Heart left ventricle (tissue), 16 donors: ENCODE results near the gene ODF2L. TPM values are rescaled to one million over a fixed set of nuclear protein-coding genes. Genes with fewer than 3 reads are reported as not detected.

Source experiments
- ATAC-seq, 4 donors: fragments of 200-7000 bp; cut with Tn5 transposase; one replicate each; pipeline ENCODE4 v1.9.1; 2020 to 2022; ENCODE audit warnings: moderate library complexity in 4 of 4, mild to moderate bottlenecking in 3 of 4, moderate number of reproducible peaks in 1 of 4
- DNase-seq, 5 donors: peaks; one replicate each; pipeline ENCODE4 v3.0.0-alpha.2; 2020
- H3K27ac ChIP-seq, 12 donors: fragments of 200-600 bp; sonication (generic) in 4 of 12; one replicate each; pipeline versions ENCODE4 v1.5.0 to v1.8.0; 2016 to 2022; ENCODE audit warnings: mild to moderate bottlenecking in 2 of 12
- H3K27me3 ChIP-seq, 9 donors: fragments of 200-600 bp; sonication (generic) in 2 of 9; one replicate each; pipeline versions ENCODE4 v1.5.1 to v1.8.0; 2016 to 2022; ENCODE audit warnings: mild to moderate bottlenecking in 3 of 9
- H3K36me3 ChIP-seq, 9 donors: fragments of 200-600 bp; sonication (generic) in 2 of 9; one replicate each; pipeline versions ENCODE4 v1.5.0 to v1.8.0; 2018 to 2022; ENCODE audit warnings: mild to moderate bottlenecking in 2 of 9
- H3K4me1 ChIP-seq, 12 donors: fragments of 200-600 bp; sonication (generic) in 4 of 12; one replicate each; pipeline versions ENCODE4 v1.5.0 to v1.8.0; 2016 to 2022; ENCODE audit warnings: mild to moderate bottlenecking in 3 of 12
- H3K4me3 ChIP-seq, 12 donors: fragments of 200-600 bp; sonication (generic) in 4 of 12; one replicate each; pipeline versions ENCODE4 v1.5.0 to v1.8.0; 2017 to 2022; ENCODE audit warnings: mild to moderate bottlenecking in 9 of 12, moderate library complexity in 4 of 12
- H3K9me3 ChIP-seq, 12 donors: fragments of 200-600 bp; sonication (generic) in 4 of 12; one replicate each; pipeline versions ENCODE4 v1.5.0 to v1.8.0; 2016 to 2022; ENCODE audit warnings: mild to moderate bottlenecking in 1 of 12
- POLR2A ChIP-seq, 2 donors: fragments of 450-650 bp; IDR thresholded peaks; one replicate each; pipeline ENCODE4 v1.6.1; 2017; ENCODE audit warnings: antibody characterized with exemption in 2 of 2, mild to moderate bottlenecking in 2 of 2, moderate library complexity in 2 of 2
- WGBS, 4 donors: extraction: QIAGEN DNeasy Blood & Tissue Kit in 2 of 4; methylation state at CpG; one replicate each; pipeline versions ENCODE4 v1.1.5 to v1.1.7; 2013 to 2018; 5-methylcytosine and 5-hydroxymethylcytosine counted together
- intact Hi-C, 10 donors: fragments of 100-400 bp; cut with DNase I; formaldehyde crosslinking; loops; one replicate each; pipeline versions ENCODE4 v1.11.1 to v1.14.2; 2022
- polyA plus RNA-seq, 2 donors: library from polyadenylated mRNA; stranded (reverse); fragments of 200-250 nt; gene quantifications; one replicate each; pipeline ENCODE4 v1.2.3, GENCODE V29; 2013
- total RNA-seq, 9 donors: library from RNA; depleted of rRNA in 2 of 9; stranded (reverse); fragments of >200 nt in 2 of 9; fragmentation: NEBNext Ultra II Directional in 3 of 9; extraction: Animal tissue kit (Norgen Biotek cat#: 25700) in 3 of 9; gene quantifications; one replicate each; pipeline versions ENCODE4 v1.1.0 to v1.2.4, GENCODE V29; 2016 to 2023
- TF ChIP-seq, protein P1 (sequence below), 12 donors: fragments of 200-600 bp; sonication (generic) in 4 of 12; IDR thresholded peaks; one replicate each; pipeline versions ENCODE4 v1.5.0 to v1.8.0; 2018 to 2022; ENCODE audit warnings: antibody characterized with exemption in 12 of 12, mild to moderate bottlenecking in 5 of 12
- donor health status: ischemic (EF 13 %, LVEDD 7.1; RV severe dilation, severe dysfunction).
- donor health status: healthy with polysubstance abuse.
- donor health status: DM: no; HTN: yes; CAD: no.
- donor health status: DM: no; HTN: no; CAD: no.
- donor health status: ischemic (EF 25% LVEDD 6.9; RV normal size, moderate dysfunction).
- donor health status: ischemic (EF 25% LVEDD 5.7; RV mildly dilated, moderate dysfunction).
- donor health status: healthy.
- donor health status: DM: yes; HTN: yes; CAD: no.
- donor health status: ischemic (EF 35%, LVEDD 5.7; RV mildly dilated, moderate dysfunction).
- donor health status: nonischemic (EF 11% LVEDD 7.7; RV severe dilation, severe dysfunction).
- donor health status: DM: yes; HTN: yes; CAD: no.
- donor health status: PGD.
- donor health status: ischemic (EF 29% LVEDD 5.4; RV normal size, mild dysfunction).
- donor health status: nonischemic (EF 23%, LVEDD 6.1; RV moderate dilation, normal function).

ODF2L gene
- total and polyA plus RNA-seq, 11 donors: 6.2 to 23.7 (median 12.3) TPM

DNA sequence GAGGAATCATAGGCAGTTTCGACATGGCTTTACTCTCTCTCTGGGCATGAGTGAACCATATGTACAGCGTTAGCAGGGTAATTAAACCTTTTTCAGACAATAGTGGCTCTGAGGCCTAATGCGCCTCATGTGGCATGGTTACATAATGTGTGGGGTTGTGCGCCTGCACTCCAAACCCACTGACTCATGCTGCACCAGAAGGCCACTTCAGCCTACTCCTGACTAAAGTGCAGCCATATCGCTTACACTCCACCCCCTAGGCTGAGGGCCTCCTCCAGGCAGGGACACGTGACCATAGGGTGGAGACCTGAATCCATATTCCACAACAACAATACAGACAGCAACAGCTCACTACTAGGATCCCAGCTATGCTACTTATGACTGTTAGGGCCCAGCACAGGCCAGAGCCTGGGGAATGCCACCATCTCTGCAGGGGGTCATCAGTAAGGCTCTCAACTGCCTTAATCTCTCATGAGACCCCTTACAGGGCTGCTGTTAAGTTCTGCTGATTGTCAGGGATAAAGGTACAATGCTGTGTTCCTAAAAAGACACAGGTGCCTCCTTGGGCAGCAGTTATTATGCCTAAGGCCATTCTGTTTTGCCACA lies 13.4 kb upstream of the ODF2L start:
- H3K27ac ChIP-seq: no peak overlapping the region
- 88 to 96% (median 92%) methylated on average over 5 to 6 of the region's 6 CpGs for WGBS, 4 donors
- H3K4me3 ChIP-seq: no peak overlapping the region
- H3K4me1 ChIP-seq: no peaks in the 10 kb centered on the region
- no peaks in the 10 kb centered on the region for H3K36me3 ChIP-seq
- DNase-seq: no peak
- TF ChIP-seq, protein P1, sequence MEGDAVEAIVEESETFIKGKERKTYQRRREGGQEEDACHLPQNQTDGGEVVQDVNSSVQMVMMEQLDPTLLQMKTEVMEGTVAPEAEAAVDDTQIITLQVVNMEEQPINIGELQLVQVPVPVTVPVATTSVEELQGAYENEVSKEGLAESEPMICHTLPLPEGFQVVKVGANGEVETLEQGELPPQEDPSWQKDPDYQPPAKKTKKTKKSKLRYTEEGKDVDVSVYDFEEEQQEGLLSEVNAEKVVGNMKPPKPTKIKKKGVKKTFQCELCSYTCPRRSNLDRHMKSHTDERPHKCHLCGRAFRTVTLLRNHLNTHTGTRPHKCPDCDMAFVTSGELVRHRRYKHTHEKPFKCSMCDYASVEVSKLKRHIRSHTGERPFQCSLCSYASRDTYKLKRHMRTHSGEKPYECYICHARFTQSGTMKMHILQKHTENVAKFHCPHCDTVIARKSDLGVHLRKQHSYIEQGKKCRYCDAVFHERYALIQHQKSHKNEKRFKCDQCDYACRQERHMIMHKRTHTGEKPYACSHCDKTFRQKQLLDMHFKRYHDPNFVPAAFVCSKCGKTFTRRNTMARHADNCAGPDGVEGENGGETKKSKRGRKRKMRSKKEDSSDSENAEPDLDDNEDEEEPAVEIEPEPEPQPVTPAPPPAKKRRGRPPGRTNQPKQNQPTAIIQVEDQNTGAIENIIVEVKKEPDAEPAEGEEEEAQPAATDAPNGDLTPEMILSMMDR (IDR thresholded peaks at IDR 0.05): no peak
- no peak for TF ChIP-seq POLR2A (IDR thresholded peaks at IDR 0.05)
- no peak for ATAC-seq
- H3K27me3 ChIP-seq: no peaks in the 10 kb centered on the region
- H3K9me3 ChIP-seq: no peaks in the 10 kb centered on the region
- intact Hi-C loops: no loop called here

DNA sequence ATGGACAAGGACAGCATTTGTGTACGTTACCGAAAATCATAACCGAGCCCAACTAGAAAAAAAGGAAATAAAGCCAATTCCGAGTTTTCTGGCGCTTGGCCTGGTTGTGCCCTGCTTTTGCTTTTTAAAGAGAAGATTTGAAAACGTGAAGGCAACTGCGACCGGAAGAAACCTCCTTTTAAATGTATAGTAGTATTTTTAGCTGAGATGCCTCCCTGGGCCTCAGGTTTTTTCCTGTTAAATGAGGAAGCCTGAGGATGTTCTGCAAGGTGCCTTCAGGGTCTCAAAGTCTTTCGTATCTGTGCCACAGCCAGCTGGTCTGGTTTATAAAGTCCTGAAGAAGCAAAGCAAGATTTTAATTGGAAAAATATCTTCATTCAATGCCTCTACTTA lies 371 bp upstream of the ODF2L start:
- peak overlapping the region; percentile 55 to 95 (median 82) for H3K4me3 ChIP-seq
- H3K4me1 ChIP-seq: peaks cover 0 to 30% (median 12%) of the 10 kb centered on the region in 12 donors
- 1 to 3% (median 2%) methylated on average over 9 of the region's 9 CpGs for WGBS, 4 donors
- peaks cover 0 to 2% (median 0%) of the 10 kb centered on the region in 12 donors for H3K9me3 ChIP-seq
- intact Hi-C loops: loop anchor here in 3 of 10 donors (5.0 to 10.0 kb wide), 3 partner anchors 106 to 688 kb away; partner anchors contain the start of gene SH3GLB1 (in 2 of the 3)
- H3K27me3 ChIP-seq: no peaks in the 10 kb centered on the region
- no peak for ATAC-seq
- DNase-seq: no peak
- no peak for TF ChIP-seq POLR2A (IDR thresholded peaks at IDR 0.05)
- TF ChIP-seq, protein P1 (IDR thresholded peaks at IDR 0.05): no peak
- H3K27ac ChIP-seq: peak overlapping the region in 11 of 12 donors; percentile 66 to 89 (median 81)
- H3K36me3 ChIP-seq: no peaks in the 10 kb centered on the region

- H3K4me3 ChIP-seq: peak overlapping the region in 8 of 12 donors; percentile 75 to 91 (median 82)
- no peaks in the 10 kb centered on the region for H3K36me3 ChIP-seq
- peak overlapping the region in 5 of 12 donors; percentile 4 to 87 (median 17) for H3K27ac ChIP-seq
- WGBS, 4 donors: 49 to 68% (median 57%) methylated on average over 2 of the region's 2 CpGs
- intact Hi-C loops: loop anchor here in 3 of 10 donors (5.0 to 10.0 kb wide), 3 partner anchors 308 to 690 kb away; partner anchors contain the start of gene SH3GLB1 (in 3 of the 3)
- H3K9me3 ChIP-seq: peaks cover 0 to 9% (median 0%) of the 10 kb centered on the region in 12 donors
- no peak for ATAC-seq
- H3K4me1 ChIP-seq: peaks cover 0 to 32% (median 12%) of the 10 kb centered on the region in 12 donors
- H3K27me3 ChIP-seq: no peaks in the 10 kb centered on the region
- TF ChIP-seq POLR2A (IDR thresholded peaks at IDR 0.05): no peak
- TF ChIP-seq, protein P1 (IDR thresholded peaks at IDR 0.05): no peak
- no peak for DNase-seq
Measured at GRCh38 chr1:86394416-86394815, 1.7 kb downstream of the ODF2L start.

DNA sequence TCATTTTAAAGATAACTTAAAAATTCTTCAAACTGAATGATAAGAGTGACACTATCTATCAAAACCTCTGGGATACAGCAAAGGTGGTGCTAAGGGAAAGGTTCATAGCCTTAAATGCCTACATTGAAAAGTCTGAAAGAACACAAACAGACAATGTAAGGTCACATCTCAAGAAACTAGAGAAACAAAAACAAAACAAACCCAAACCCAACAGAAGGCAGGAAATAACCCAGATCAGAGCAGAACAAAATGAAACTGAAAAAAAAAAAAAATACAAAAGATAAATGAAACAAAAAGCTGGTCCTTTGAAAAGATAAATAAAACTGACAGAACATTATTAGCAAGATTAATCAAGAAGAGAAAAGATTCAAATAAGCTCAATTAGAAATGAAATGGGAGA lies 6.8 kb downstream of the ODF2L start:
- Histone ChIP-seq H3K27me3 (no peaks in the 10 kb centered on the region), H3K36me3 (no peaks in the 10 kb centered on the region), H3K27ac (peak overlapping the region in 2 of 12 donors; percentile 14 to 66), H3K4me3 (no peak overlapping the region), H3K9me3 (peaks cover 0 to 9% (median 0%) of the 10 kb centered on the region in 12 donors), H3K4me1 (peaks cover 0 to 20% (median 0%) of the 10 kb centered on the region in 12 donors)
- intact Hi-C loops: loop anchor here in 5 of 10 donors (10.0 kb wide), 3 partner anchors 115 to 695 kb away; partner anchors contain the start of gene SH3GLB1 (in 3 of the 5)
- no peak for ATAC-seq
- no peak for TF ChIP-seq POLR2A (IDR thresholded peaks at IDR 0.05)
- TF ChIP-seq, protein P1 (IDR thresholded peaks at IDR 0.05): no peak
- no peak for DNase-seq
